ENCODE data around the gene SPDYE11.
"Not testable (repeated sequence)": the region's sequence is repeated elsewhere in the genome, so short reads cannot be mapped to it uniquely, and the experiment has no call there.

Gene SPDYE11

GRCh38 chr7:73057811-73058210 lies at the start of gene SPDYE11:
Gene SPDYE11 (minus strand): TSS chr7:73057911. CDS start chr7:73056111, 1,800 bp downstream.
- not testable (repeated sequence) for DNase-seq (ENCODE audit: low spot score)

GRCh38 chr7:73085938-73086337 lies 28.2 kb upstream of the SPDYE11 start, which contains the start of gene SPDYE9:
Gene SPDYE9 (minus strand): TSS chr7:73086038. CDS start chr7:73084238, 1,800 bp downstream.
- not testable (repeated sequence) for DNase-seq (ENCODE audit: low spot score)

- DNase-seq (ENCODE audit: low spot score), result not testable (repeated sequence)
Observed at GRCh38 chr7:73029666-73030065, 28.0 kb downstream of the SPDYE11 start, which contains the start of gene SPDYE8. Gene SPDYE8 (minus strand): TSS chr7:73029766. CDS start chr7:73027966, 1,800 bp downstream.

DNA sequence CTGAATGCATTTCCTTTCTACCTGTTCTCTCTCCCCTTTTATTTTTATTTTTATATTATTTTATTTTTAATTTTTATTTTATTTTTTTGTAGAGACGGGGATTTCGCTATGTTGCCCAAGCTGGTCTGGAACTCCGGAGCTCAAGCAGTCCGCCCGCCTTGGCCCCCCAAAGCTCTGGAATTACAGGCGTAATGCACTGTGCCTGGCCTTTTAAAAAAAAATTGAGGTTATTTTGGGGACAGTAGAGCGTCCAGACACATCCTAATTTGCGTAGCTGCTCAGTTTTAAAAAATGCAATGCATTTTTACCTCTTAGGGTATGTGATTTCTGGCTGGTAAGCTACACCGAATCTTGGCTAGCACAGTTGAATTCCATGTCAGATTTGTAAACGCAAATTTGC lies 51.2 kb downstream of the SPDYE11 start:
- DNase-seq (ENCODE audit: low spot score), result not testable (repeated sequence)

- peak; percentile 89 for DNase-seq (ENCODE audit: low spot score)
Observed at GRCh38 chr7:73005693-73006447, 51.8 kb downstream of the SPDYE11 start.

- DNase-seq (ENCODE audit: low spot score), result not testable (repeated sequence)
Observed at GRCh38 chr7:73005356-73005692, 52.4 kb downstream of the SPDYE11 start.

DNA sequence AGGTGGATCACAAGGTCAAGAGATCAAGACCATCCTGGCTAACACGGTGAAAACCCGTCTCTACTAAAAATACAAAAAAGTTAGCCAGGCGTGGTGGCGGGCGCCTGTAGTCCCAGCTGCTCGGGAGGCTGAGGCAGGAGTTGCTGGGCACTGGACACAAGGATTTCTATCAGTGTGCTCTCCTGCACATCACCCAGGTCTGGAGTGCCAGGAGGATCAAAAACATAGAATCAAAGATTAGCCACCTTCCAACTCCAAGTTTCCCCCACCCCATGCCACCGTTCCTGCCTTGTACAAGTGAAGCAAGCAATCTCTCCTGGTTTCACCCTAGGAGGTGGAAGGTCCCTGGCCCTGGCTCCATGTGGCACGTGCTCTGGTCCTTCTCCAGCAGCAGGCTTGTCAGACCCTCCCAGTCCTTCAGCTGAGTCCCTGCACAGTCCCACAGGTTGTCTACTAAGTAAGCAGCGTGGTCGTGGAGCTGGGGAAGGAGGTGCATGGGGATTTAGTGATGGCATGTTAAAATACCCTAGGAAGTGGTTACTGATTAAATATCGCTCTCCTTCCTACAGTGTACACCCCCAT lies 59.7 kb downstream of the SPDYE11 start:
- not testable (repeated sequence) for DNase-seq (ENCODE audit: low spot score)

Measured in LoVo (cell line).